ENCODE results near the gene TCEAL1.
"Not testable (repeated sequence)": the region's sequence is repeated elsewhere in the genome, so short reads cannot be mapped to it uniquely, and the experiment has no call there.

The TCEAL1 gene

GRCh38 chrX:103628386-103629317, at the start of gene TCEAL1:
Gene TCEAL1 (plus strand): TSS chrX:103628975. CDS start chrX:103629917, 942 bp downstream.
- peak; percentile 50 for DNase-seq

- DNase-seq: peak; percentile 42
Observed at GRCh38 chrX:103584596-103584995, 44.2 kb upstream of the TCEAL1 start.

- DNase-seq: peak; percentile 59
Observed at GRCh38 chrX:103585411-103586313, 43.1 kb upstream of the TCEAL1 start, which contains the start of gene TCEAL4. Gene TCEAL4 (plus strand): TSS chrX:103585515. CDS start chrX:103586676, 1,161 bp downstream.

- DNase-seq: no peak
Observed at GRCh38 chrX:103586314-103586646, 42.5 kb upstream of the TCEAL1 start.

- DNase-seq: no peak
Observed at GRCh38 chrX:103586659-103587058, 42.1 kb upstream of the TCEAL1 start.

GRCh38 chrX:103592295-103592694, 36.5 kb upstream of the TCEAL1 start:
- DNase-seq: not testable (repeated sequence)

GRCh38 chrX:103595202-103595601, 33.6 kb upstream of the TCEAL1 start:
- DNase-seq: not testable (repeated sequence)

- peak; percentile 59 for DNase-seq
Observed at GRCh38 chrX:103607364-103608305, 21.1 kb upstream of the TCEAL1 start, which contains the start of gene TCEAL3. Gene TCEAL3 (plus strand): TSS chrX:103607963. CDS start chrX:103609065, 1,102 bp downstream.

GRCh38 chrX:103608306-103608963, 20.3 kb upstream of the TCEAL1 start:
- no peak for DNase-seq

GRCh38 chrX:103610282-103610681, 18.5 kb upstream of the TCEAL1 start:
- DNase-seq: no peak

- no peak for DNase-seq
Observed at GRCh38 chrX:103613362-103613890, 15.3 kb upstream of the TCEAL1 start.

- DNase-seq: no peak
Observed at GRCh38 chrX:103614999-103615398, 13.8 kb upstream of the TCEAL1 start.

GRCh38 chrX:103615781-103616371, 12.9 kb upstream of the TCEAL1 start:
- DNase-seq: no peak

- no peak for DNase-seq
Observed at GRCh38 chrX:103616676-103617186, 12.0 kb upstream of the TCEAL1 start.

- DNase-seq: no peak
Observed at GRCh38 chrX:103624111-103624510, 4.7 kb upstream of the TCEAL1 start.

GRCh38 chrX:103626855-103627254, 1.9 kb upstream of the TCEAL1 start:
- no peak for DNase-seq

- peak; percentile 73 for DNase-seq
Observed at GRCh38 chrX:103629318-103630170, 769 bp downstream of the TCEAL1 start.

GRCh38 chrX:103630171-103630511, 1.4 kb downstream of the TCEAL1 start:
- DNase-seq: no peak

- DNase-seq: no peak
Observed at GRCh38 chrX:103631145-103631544, 2.4 kb downstream of the TCEAL1 start.

GRCh38 chrX:103635436-103635835, 6.7 kb downstream of the TCEAL1 start:
- DNase-seq: no peak
